ENCODE results near the gene BMP5.
"Not testable (repeated sequence)": the region's sequence is repeated elsewhere in the genome, so short reads cannot be mapped to it uniquely, and the experiment has no call there.

The BMP5 gene

GRCh38 chr6:55875400-55875799 lies at the start of gene BMP5:
Gene BMP5 (minus strand): TSS chr6:55875590. CDS start chr6:55874865, 725 bp downstream.
- no peak for DNase-seq

- no peak for DNase-seq
Measured at GRCh38 chr6:55922406-55922805, 47.0 kb upstream of the BMP5 start.

- no peak for DNase-seq
Measured at GRCh38 chr6:55919716-55920308, 44.4 kb upstream of the BMP5 start.

GRCh38 chr6:55918639-55919038 lies 43.2 kb upstream of the BMP5 start:
- DNase-seq, result no peak

GRCh38 chr6:55917751-55918415 lies 42.5 kb upstream of the BMP5 start:
- DNase-seq, result no peak

GRCh38 chr6:55916188-55916587 lies 40.8 kb upstream of the BMP5 start:
- DNase-seq, result no peak

GRCh38 chr6:55913228-55914195 lies 38.1 kb upstream of the BMP5 start:
- DNase-seq, result no peak

GRCh38 chr6:55910466-55910865 lies 35.1 kb upstream of the BMP5 start:
- DNase-seq, result not testable (repeated sequence)

- DNase-seq, result not testable (repeated sequence)
Measured at GRCh38 chr6:55909911-55910310, 34.5 kb upstream of the BMP5 start.

- DNase-seq, result no peak
Measured at GRCh38 chr6:55902796-55903195, 27.4 kb upstream of the BMP5 start.

GRCh38 chr6:55901765-55902270 lies 26.4 kb upstream of the BMP5 start:
- DNase-seq, result no peak

- DNase-seq, result no peak
Measured at GRCh38 chr6:55898342-55898741, 23.0 kb upstream of the BMP5 start.

GRCh38 chr6:55897346-55897745 lies 22.0 kb upstream of the BMP5 start:
- no peak for DNase-seq

- DNase-seq, result no peak
Measured at GRCh38 chr6:55895972-55896730, 20.8 kb upstream of the BMP5 start.

GRCh38 chr6:55892749-55893357 lies 17.5 kb upstream of the BMP5 start:
- DNase-seq, result no peak

GRCh38 chr6:55888917-55889316 lies 13.5 kb upstream of the BMP5 start:
- no peak for DNase-seq

GRCh38 chr6:55886185-55886836 lies 10.9 kb upstream of the BMP5 start:
- no peak for DNase-seq

- DNase-seq, result no peak
Measured at GRCh38 chr6:55882718-55883569, 7.6 kb upstream of the BMP5 start.

GRCh38 chr6:55877283-55877682 lies 1.9 kb upstream of the BMP5 start:
- DNase-seq, result no peak

- no peak for DNase-seq
Measured at GRCh38 chr6:55874316-55874715, 1.1 kb downstream of the BMP5 start.

- DNase-seq, result no peak
Measured at GRCh38 chr6:55872866-55873265, 2.5 kb downstream of the BMP5 start.

All from CD4-positive, alpha-beta T cell treated with Interferon gamma for 1 hour (primary cell).